GM23338 (cell line): ENCODE results near the gene DRD4. TPM values are rescaled to one million over a fixed set of nuclear protein-coding genes. Genes with fewer than 3 reads are reported as not detected.

Experiments used
- ATAC-seq: fragments of 200-7000 bp; cut with Tn5 transposase; 3 replicates; pipeline ENCODE4 v1.9.1; 2020
- DNase-seq: peaks from one replicate; pipeline ENCODE4 v3.0.0-alpha.2; 2015; ENCODE audit warnings: low spot score
- H2AFZ ChIP-seq: fragments of 200-600 bp; sonication (generic); 2 replicates; pipeline ENCODE4 v1.8.0; 2016; ENCODE audit warnings: antibody characterized with exemption, mild to moderate bottlenecking, moderate library complexity
- H3F3A ChIP-seq: fragments of 200-600 bp; sonication (generic); replicated peaks from 2 replicates; pipeline ENCODE4 v1.8.0; 2017; ENCODE audit warnings: antibody characterized with exemption, mixed run types, low read depth
- H3K27ac ChIP-seq: fragments of 200-600 bp; sonication (generic); 2 replicates; pipeline ENCODE4 v1.6.1; 2016; ENCODE audit warnings: low read depth
- H3K27me3 ChIP-seq: fragments of 200-600 bp; sonication (generic); 2 replicates; pipeline ENCODE4 v1.8.0; 2016; ENCODE audit warnings: mild to moderate bottlenecking, mixed run types, moderate library complexity; ENCODE audit not compliant: insufficient read depth
- H3K36me3 ChIP-seq: fragments of 200-600 bp; sonication (generic); 2 replicates; pipeline ENCODE4 v1.8.0; 2016; ENCODE audit warnings: mild to moderate bottlenecking; ENCODE audit not compliant: insufficient read depth
- H3K4me1 ChIP-seq: fragments of 200-600 bp; sonication (generic); 2 replicates; pipeline ENCODE4 v1.8.0; 2016; ENCODE audit warnings: mild to moderate bottlenecking, moderate library complexity; ENCODE audit not compliant: insufficient read depth
- H3K4me2 ChIP-seq: fragments of 200-600 bp; sonication (generic); 2 replicates; pipeline ENCODE4 v1.7.1; 2017; ENCODE audit warnings: mixed run types
- H3K4me3 ChIP-seq: fragments of 200-600 bp; sonication (generic); 2 replicates; pipeline ENCODE4 v1.6.1; 2016; ENCODE audit warnings: mixed run types
- H3K79me2 ChIP-seq: fragments of 200-600 bp; sonication (generic); replicated peaks from 2 replicates; pipeline ENCODE4 v1.8.0; 2017; ENCODE audit warnings: mild to moderate bottlenecking; ENCODE audit not compliant: insufficient read depth
- H3K9me2 ChIP-seq: fragments of 200-600 bp; sonication (generic); 2 replicates; pipeline ENCODE4 v1.8.0; 2017; ENCODE audit not compliant: insufficient read depth
- H4K20me1 ChIP-seq: fragments of 200-600 bp; sonication (generic); replicated peaks from 2 replicates; pipeline ENCODE4 v1.8.0; 2017; ENCODE audit warnings: mild to moderate bottlenecking; ENCODE audit not compliant: insufficient read depth
- H3K27ac Mint-ChIP-seq: 2 replicates; pipeline ENCODE4 v1.8.0; 2020; ENCODE audit warnings: inconsistent platforms, mild to moderate bottlenecking, moderate library complexity, mixed read lengths
- H3K27me3 Mint-ChIP-seq: 3 replicates; pipeline ENCODE4 v1.8.0; 2022; ENCODE audit warnings: low read depth, mild to moderate bottlenecking, moderate library complexity, mixed read lengths, inconsistent platforms; ENCODE audit not compliant: insufficient read depth, poor library complexity
- H3K36me3 Mint-ChIP-seq: 3 replicates; pipeline ENCODE4 v1.8.0; 2021; ENCODE audit warnings: low read depth, mild to moderate bottlenecking, inconsistent platforms, moderate library complexity, mixed read lengths
- H3K4me1 Mint-ChIP-seq: 3 replicates; pipeline ENCODE4 v1.8.0; 2020; ENCODE audit warnings: mild to moderate bottlenecking, inconsistent platforms, mixed read lengths
- H3K4me3 Mint-ChIP-seq: 3 replicates; pipeline ENCODE4 v1.8.0; 2021; ENCODE audit warnings: moderate library complexity, mild to moderate bottlenecking, inconsistent platforms, mixed read lengths
- H3K9me3 Mint-ChIP-seq: 3 replicates; pipeline ENCODE4 v1.8.0; 2020; ENCODE audit warnings: moderate library complexity, mild to moderate bottlenecking, inconsistent platforms, mixed read lengths
- CREB1 ChIP-seq: fragments of 250-450 bp; sonication (Bioruptor Pico); IDR thresholded peaks from 2 replicates; pipeline ENCODE4 v1.5.0; 2020; ENCODE audit warnings: low read depth, mild to moderate bottlenecking, moderate library complexity
- CTCF ChIP-seq, 2 experiments: fragments of 200-600 bp in 1 of 2; sonication (generic) in 1 of 2; conservative IDR thresholded peaks; 2 replicates each; pipeline versions ENCODE4 v1.5.1 to v1.6.1; 2016 to 2017; ENCODE audit warnings: antibody characterized with exemption in 2 of 2, low read depth in 2 of 2, mild to moderate bottlenecking in 2 of 2, moderate library complexity in 1 of 2
- ETS1 ChIP-seq: IDR thresholded peaks from 2 replicates; pipeline ENCODE4 v1.6.1; 2016; ENCODE audit warnings: antibody characterized with exemption
- EZH2 ChIP-seq: fragments of 200-600 bp; sonication (generic); IDR thresholded peaks from one replicate; pipeline ENCODE4 v1.8.0; 2017; ENCODE audit warnings: antibody characterized with exemption, mild to moderate bottlenecking, low read depth; ENCODE audit not compliant: unreplicated experiment
- EZH2phosphoT487 ChIP-seq: fragments of 200-600 bp; sonication (generic); IDR thresholded peaks from one replicate; pipeline ENCODE4 v1.8.1; 2018; ENCODE audit warnings: antibody characterized with exemption; ENCODE audit not compliant: unreplicated experiment
- JUNB ChIP-seq: IDR thresholded peaks from one replicate; pipeline ENCODE4 v1.6.1; 2016; ENCODE audit warnings: antibody characterized with exemption; ENCODE audit not compliant: unreplicated experiment
- NANOG ChIP-seq: IDR thresholded peaks from 2 replicates; pipeline ENCODE4 v1.6.1; 2016; ENCODE audit warnings: antibody characterized with exemption, borderline replicate concordance
- REST ChIP-seq: IDR thresholded peaks from one replicate; pipeline ENCODE4 v1.6.1; 2018; ENCODE audit warnings: antibody characterized with exemption; ENCODE audit not compliant: unreplicated experiment
- STAT1 ChIP-seq: IDR thresholded peaks from one replicate; pipeline ENCODE4 v1.6.1; 2016; ENCODE audit warnings: antibody characterized with exemption; ENCODE audit not compliant: unreplicated experiment
- ZNF114 ChIP-seq: fragments of 250-450 bp; sonication (Bioruptor Pico); IDR thresholded peaks from 2 replicates; pipeline ENCODE4 v1.5.0; 2020; ENCODE audit warnings: mild to moderate bottlenecking, moderate library complexity
- ZNF331 ChIP-seq: fragments of 250-450 bp; sonication (Bioruptor Pico); IDR thresholded peaks from 2 replicates; pipeline ENCODE4 v1.5.0; 2020; ENCODE audit warnings: low read depth, mild to moderate bottlenecking, moderate library complexity
- ZNF462 ChIP-seq: fragments of 250-450 bp; sonication (Bioruptor Pico); IDR thresholded peaks from 2 replicates; pipeline ENCODE4 v1.5.0; 2020; ENCODE audit warnings: mild to moderate bottlenecking, moderate library complexity
- polyA plus RNA-seq: library from polyadenylated mRNA; unstranded; fragments of >200 nt; fragmentation: Nextera tagmentation; extraction: Ambion mirVana; gene quantifications from 2 replicates; pipeline ENCODE4 v1.2.1, GENCODE V29; 2016
- total RNA-seq: library from RNA; depleted of rRNA; stranded (reverse); fragments of >200 nt; shearing (Covaris generic); gene quantifications from 2 replicates; pipeline ENCODE4 v1.2.3, GENCODE V29; 2014

The DRD4 gene
- total and polyA plus RNA-seq, 2 experiments from 2014 or later: 1.0 to 1.8 TPM

- Histone ChIP-seq H3K27ac (peak overlapping the region; percentile 59; the same call in 1 of the 2 replicates), H3F3A (peaks cover 19% of the 10 kb centered on the region), H3K4me3 (no peak overlapping the region), H3K4me2 (no peak overlapping the region), H3K4me1 (no peaks in the 10 kb centered on the region), H2AFZ (no peak overlapping the region), H3K79me2 (peaks cover 19% of the 10 kb centered on the region; the same call in 1 of the 2 replicates), H3K36me3 (peaks cover 22% of the 10 kb centered on the region; the same call in 1 of the 2 replicates), H3K9me2 (no peaks in the 10 kb centered on the region), H4K20me1 (peaks cover 23% of the 10 kb centered on the region), H3K27me3 (no peaks in the 10 kb centered on the region)
- TF ChIP-seq REST (no peak), ZNF331 (no peak), ETS1 (no peak), EZH2phosphoT487 (no peak), CTCF (conservative IDR thresholded peaks at IDR 0.05; ENCODE audit: low read depth in 2 of 2) (no peak), NANOG (no peak), JUNB (no peak), EZH2 (no peak), ZNF462 (no peak), CREB1 (no peak), STAT1 (no peak), ZNF114 (no peak)
- H3K9me3 Mint-ChIP-seq: no peaks in the 10 kb centered on the region; the same call in 2 of the 3 replicates
- H3K27me3 Mint-ChIP-seq: peaks cover 14% of the 10 kb centered on the region
- ATAC-seq (no peak), DNase-seq (no peak)
- no peak overlapping the region for H3K4me3 Mint-ChIP-seq
- no peaks in the 10 kb centered on the region; the same call in 2 of the 3 replicates for H3K4me1 Mint-ChIP-seq
- peaks cover 81% of the 10 kb centered on the region for H3K36me3 Mint-ChIP-seq
- H3K27ac Mint-ChIP-seq: no peak overlapping the region
Measured at GRCh38 chr11:590997-591396, 46.1 kb upstream of the DRD4 start.
